ENCODE measurements around the gene MIA2.

MIA2 gene

DNA sequence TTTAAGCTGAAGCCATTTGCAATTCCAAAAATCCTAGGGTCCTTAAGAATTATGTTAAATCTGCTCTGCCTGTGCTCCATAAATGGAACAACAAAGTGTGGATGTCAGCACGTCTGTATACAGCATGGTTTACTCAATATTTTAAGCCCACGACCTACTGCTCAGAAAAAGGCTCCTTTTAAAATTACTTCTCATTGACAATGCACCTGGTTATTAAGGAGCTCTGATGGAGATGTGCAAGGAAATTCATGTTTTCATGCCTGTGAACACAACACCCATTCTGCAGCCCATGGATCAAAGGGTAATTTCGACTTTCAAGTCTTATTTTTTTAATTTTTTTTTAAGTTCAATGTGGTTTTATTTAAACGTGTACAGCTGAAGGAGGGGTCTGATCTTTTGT, 150.5 kb downstream of the MIA2 start:
- DNase-seq (ENCODE audit: low spot score) = no peak

DNA sequence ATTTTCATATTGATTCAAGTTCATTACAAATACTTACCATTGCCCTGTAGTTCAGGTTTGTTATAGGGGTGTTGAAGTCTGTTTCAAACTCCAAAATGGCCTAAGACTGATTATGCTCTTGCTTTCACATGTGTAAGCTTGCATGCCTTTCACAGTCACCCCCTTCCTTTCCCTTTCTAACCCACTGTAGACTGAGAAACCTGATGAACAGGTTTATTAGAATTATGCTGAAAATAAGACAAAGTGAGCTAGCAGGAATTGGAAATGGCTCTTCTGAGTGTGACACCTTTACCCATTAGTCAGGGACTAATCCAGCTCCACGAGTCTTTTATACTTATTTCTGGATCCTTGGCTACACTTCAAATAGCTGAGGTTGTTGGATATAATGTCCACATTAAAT, 159.6 kb downstream of the MIA2 start:
- DNase-seq (ENCODE audit: low spot score) = no peak

DNA sequence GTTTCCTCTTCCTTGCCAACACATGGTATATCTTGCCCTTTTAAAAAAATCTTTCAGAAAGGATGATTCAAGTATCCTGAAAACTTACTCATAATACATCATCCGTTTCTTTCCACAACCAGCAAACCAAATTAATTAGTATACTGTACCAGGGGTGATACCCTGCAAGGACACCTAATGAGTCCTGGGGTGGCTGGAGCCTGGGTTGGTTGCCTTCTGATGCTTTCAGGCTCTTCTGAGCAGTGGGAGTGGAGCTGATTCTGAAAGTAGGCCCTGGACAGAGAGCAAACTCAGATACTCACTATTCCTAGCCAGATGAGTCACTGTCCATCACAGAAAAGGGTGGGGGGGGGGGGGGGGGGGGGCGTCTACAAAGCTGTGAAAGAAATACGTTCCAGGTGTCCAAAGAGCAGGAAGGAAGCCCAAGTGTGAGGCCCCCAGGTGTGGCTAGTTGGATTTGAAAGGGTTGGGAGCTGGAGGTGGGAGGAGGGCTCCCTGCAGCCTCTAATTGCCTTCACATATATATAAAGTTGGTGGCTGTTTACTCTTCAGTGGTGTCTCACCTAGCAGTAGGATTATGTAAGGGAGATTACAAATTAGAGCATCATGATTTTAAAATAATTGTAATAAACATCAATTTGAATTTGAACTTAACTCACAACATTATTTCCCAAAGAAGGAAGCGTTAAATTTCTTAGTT, 162.0 kb downstream of the MIA2 start:
- DNase-seq (ENCODE audit: low spot score) = peak; percentile 40

DNA sequence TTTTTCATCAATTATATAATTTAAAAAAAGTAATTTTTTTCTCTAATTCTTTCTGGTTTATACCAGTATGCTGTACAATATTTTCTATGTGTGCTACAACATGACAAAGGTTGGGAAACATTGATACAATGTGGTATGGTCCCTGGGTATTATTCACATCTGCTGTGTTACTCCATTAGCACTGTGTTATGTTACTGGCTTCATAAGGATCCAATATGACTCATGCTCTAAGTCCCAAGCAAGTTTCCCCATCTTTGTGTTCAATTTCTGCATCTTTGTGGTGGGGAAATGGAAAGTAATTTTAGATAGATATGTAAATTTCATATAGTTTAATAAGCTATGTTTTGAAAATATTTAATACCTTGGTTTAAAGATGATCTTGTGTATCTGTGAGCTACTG, 162.7 kb downstream of the MIA2 start:
- DNase-seq (ENCODE audit: low spot score) = peak; percentile 35

DNA sequence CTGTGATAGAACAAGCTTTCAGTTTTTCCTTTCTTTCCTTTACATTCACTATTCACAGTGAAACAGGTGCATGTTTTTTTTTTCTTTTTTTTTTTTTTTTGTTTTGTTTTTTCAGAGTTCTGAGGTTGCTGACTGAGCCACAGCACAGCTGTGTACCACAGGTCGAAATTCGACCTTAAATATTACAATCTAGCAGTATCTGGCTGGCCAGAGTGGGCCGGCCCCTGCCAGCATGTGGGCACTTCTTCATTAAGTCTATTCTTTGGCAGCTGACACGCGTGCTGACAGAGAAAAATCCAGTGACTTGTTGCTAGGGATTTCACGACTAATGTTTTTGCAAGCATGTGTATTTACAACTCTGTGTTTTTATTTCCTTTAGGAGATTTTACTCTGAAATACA, 164.7 kb downstream of the MIA2 start:
- DNase-seq (ENCODE audit: low spot score) = no peak

DNA sequence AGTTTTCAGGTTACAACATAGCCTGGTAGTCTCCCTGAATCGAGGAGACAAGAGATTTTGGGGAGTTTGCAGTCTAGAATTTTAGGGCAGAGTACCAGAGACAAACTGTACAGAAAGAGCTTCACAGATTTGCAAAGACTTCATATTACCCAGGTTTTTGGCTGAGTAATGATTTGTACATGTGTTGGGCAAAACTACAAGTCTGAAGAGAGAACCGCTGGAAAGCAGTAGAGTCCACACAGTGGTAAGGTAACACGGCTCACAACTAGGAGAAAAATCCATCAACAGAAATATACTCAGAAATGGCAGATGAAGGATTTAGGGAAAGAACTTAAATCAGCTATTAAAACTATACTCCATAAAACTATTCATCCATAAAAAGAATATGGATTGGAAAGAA, 172.8 kb downstream of the MIA2 start:
- DNase-seq (ENCODE audit: low spot score) = peak; percentile 35

DNA sequence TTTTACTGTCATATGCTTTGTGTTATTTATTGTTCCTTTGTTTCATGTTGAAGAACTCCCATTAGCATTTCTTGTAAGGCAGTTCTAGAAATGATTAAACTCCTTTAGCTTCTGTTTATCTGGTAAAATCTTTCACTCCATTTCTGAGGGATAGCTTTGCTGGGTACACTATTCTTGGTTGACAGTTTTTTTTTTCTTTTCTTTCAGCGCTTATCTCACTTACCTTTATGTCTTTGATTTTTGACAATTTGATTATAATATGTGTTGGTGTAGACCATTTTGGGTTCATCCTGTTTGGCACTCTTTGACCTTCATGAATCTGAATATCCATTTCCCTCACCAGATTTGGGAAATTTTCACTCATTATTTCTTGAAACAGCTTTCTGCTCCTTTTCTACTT, 182.4 kb downstream of the MIA2 start:
- DNase-seq (ENCODE audit: low spot score) = no peak

DNA sequence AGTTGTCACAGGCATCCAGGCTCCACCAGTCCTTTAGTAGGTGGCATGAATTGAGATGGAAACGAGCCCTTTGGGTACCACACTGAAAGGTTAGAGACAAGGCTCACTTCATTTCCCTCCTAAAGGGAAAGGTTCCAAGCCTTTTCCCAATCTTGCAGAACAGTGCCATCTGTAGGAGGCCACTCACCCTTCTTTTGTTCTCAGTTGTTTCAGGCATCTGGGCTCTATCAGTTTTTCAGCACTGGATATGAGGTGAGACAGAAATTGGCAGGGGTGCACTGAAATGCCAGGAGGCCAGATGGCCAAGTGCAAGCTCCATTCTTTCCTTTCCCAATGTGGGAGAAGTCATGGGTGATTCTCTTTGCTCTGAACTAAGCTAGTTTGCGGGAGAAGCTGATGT, 183.3 kb downstream of the MIA2 start:
- DNase-seq (ENCODE audit: low spot score) = no peak

DNA sequence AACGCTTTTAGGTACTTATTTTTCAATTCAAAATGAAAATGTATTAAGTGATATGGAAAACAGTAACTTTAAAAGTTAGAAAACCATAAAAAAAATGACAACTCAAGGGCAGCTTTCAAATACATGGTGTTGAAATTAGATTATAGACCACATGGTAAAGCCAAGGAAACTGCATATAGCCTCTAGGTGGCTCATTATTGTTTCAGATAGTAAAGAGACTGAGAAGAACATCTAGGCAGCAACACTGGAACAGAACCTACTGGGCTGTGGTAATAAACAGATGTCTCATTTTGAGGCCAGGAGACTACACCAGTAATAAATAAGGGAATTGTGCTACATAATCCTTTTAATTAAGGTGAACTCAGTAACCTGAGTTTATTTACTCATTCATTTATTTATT, 185.6 kb downstream of the MIA2 start:
- DNase-seq (ENCODE audit: low spot score) = no peak

DNA sequence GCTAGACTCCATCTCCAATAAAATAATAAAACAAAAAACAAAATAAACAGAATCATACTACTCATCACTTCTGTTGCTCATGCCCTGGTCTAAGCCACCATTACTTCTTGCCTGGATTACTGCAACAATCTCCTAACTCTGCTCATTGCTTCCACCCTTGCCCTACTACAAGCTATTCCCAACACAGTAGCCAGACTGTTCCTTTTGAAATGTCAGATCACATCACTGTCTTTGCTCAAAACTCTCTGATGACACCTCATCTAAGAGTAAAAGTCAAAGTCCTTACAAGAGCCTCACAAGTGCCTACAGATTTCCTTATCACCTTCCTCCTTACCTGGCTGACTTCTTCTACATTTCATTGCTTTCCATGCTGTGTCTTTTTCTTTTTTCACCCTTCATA, 188.5 kb downstream of the MIA2 start:
- no peak for DNase-seq (ENCODE audit: low spot score)

DNA sequence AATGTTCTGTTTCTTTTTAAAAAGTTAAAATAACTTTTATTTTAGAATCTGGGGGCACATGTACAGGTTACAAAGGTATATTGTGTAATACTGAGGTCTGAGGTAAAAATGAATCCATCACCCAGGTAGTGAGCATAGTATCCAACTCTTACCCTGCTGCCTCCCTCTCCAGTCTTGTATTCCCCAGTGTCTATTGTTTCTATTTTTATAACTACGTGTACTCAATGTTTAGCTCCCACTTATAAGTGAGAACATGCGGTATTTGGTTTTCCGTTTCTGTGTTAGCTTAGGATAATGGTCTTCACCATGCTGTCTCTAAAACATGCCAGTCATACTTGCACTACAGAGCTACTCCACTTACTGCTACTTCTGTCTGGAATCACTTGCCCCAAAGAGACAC, 190.1 kb downstream of the MIA2 start:
- DNase-seq (ENCODE audit: low spot score) = no peak

DNA sequence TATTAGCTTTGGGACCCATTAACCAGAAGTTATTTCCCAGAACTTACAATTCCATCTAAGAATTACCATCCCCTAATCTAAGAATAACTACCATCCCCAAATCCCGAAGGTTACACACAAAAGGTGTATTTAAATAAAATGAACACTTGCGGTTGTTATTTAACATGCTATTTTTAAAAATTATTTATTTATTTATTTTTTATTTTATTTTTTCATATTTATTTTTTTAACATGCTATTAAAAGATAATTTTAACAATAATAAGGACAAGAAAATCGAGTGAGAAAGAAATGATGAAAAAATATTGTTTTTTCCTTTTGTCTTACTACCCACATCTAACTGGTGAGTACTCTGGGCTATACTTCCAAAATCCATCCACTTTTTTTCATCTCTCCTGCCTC, 192.2 kb downstream of the MIA2 start:
- DNase-seq (ENCODE audit: low spot score) = no peak

DNA sequence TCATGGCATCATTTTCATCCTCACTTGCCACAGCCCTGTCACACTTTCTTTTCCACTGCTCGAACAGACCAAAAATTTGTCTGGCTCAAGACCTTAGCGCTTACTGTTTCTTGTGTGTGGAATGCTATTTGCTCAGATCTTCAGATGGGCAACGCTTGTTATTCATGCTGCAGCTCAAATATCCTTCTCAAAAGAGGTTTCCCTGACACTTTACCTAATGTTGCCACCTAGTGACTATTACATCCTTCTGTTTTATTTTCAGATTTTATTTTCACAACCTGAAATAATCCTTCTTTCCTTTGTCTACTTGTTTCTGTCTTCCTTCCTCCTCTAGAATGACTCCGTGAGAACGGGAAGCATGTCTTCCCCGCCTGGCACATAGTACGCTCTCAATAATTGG, 192.9 kb downstream of the MIA2 start:
- peak; percentile 48 for DNase-seq (ENCODE audit: low spot score)

DNA sequence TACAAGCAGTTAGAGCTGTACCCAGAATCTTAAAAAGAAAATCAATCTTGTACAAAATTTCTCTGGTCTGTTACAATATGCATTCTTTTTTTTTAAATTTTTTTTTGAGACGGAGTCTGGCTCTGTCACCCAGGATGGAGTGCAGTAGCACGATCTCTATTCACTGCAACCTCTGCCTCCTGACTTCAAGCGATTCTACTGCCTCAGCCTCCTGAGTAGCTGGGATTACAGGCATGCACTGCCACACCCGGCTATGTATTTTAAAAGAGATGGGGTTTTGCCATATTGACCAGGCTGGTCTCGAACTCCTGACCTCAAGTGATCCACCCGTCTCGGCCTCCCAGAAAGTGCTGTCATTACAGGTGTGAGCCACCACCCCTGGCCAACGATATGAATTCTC, 194.4 kb downstream of the MIA2 start:
- DNase-seq (ENCODE audit: low spot score) = no peak

DNA sequence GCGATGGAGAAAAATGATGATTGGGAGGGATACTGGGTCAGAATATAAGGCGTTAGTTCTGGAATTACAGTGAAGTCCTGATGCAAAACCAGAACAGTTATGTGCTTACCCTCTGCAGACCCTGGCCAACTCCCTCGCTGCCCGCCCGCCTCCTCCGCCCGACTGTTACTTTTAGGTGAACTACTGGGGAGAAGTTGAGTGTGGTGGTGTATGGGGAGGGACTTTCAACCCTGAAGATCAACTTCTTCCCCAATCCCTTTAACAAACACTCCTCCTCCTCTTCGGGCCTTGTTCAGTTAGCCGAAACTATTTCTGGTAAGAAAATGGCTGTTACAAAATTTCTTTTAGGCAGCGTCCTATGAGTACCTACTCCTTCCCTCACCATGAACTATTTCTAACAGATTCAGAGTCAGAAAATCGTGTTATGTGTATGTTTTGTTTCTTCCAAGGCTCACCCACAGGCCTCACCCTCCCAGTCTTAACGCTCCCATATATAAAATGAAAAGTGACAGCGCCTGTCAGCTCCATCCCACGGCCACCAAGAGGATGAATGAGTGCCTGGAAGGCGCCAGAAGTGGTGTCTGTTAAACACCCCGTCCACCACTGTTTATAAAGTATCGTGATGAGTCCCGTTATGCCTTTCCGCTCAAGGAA, 197.2 kb downstream of the MIA2 start:
- peak; percentile 16 for DNase-seq (ENCODE audit: low spot score)

DNA sequence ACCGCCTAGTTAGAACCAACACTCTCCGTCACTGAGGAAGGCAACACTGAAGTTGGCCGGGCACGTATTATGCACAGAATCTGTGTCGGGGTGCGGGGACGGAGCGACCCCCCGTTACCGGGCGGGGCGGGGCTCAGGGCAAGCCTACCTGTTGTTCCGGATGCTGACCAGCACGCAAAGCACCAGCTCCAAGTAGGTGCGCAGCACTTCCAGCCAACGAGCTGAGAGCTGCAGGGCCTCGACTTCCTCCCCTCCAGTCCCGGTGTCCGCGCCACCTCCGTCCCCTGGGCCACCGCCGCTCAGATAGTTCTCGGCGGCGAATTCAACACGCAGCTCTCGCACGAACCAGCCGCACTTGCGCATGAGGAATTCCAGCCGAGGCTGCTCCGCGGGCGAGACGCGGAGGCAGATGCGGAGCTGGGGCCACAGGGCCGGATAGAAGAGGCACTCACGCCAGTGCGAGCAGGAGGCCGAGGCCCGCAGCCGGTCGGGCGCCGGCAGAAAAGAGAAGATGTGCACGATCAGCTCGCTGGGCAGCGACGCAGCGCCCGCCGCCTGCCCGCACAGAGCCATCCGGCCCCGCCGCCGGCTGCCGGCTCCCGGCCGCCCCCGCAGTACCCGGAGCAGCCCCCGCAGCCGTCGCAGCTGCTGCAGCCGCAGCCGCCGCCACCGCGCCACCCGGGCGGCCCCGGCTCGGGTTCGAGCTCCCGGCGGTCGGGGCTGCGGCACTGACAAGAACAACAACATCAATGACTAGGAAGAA, 197.9 kb downstream of the MIA2 start:
- DNase-seq (ENCODE audit: low spot score) = peak; percentile 26

DNA sequence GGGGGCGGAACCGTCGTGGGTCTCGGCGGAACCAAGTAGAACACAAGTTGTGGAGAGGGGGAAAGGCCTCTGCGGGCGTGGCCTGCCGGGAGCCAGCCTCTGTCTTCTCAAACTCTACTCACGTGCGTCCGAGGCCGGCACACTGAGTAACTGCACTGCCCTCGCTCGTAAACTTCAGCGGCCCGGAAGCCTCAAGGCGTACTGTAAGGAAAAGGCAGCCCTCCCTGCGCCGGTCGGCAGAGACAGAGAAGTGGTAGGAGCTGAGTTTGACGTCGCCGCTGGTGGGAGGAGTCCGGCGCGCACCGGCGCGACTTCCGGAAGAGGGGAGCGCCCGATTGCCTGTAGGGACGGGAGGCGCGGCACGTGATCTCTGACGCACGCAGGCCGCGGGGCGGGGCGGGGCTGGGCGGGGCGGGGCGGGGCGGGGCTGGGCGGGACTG, 198.5 kb downstream of the MIA2 start, which contains the start of gene FBXO33:
Gene FBXO33 (minus strand): TSS at position 255 of the 440 bp plus-strand sequence. CDS start 271 bp downstream, outside the sequence.
- DNase-seq (ENCODE audit: low spot score) = peak; percentile 97

DNA sequence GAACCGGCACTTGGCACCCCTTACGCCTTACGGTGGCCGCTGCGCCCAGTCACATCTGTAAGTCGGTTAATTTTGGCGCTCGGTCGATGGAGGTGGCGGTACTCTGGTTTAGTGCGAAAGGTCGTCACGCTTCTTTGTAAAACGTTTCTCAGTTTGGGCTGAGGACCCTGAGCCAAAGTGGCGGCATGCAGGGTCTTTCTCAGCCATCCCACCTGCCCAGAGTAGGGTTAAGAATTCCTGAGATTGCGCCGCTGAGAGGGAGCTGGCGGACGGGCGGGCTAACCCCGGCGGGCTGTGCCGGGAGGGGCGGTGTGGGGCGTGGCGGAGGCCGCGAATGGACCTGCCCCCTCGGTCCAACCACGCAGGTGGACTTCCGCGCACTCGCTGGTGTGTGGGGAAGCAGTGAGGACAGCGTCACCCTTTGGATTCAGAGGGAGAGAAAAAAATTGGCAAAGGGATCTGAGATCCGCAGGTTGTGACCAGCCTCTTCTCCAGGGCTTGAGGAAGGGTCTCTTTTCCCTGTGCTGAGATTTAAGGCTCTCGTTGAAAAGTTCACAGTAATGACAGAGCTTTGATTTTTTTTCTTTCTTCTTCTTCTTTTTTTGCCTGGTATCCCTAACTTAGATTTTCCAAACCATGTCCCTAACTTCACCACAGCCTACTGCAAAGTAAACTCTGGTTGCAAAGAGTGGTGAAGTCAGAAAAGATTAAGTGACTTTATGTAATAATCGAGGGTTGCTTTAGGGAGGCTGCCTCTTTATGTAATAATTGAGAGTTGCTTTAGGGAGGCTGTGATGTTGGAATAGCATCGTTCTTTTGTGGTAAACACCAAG, 199.1 kb downstream of the MIA2 start:
- peak; percentile 61 for DNase-seq (ENCODE audit: low spot score)

DNA sequence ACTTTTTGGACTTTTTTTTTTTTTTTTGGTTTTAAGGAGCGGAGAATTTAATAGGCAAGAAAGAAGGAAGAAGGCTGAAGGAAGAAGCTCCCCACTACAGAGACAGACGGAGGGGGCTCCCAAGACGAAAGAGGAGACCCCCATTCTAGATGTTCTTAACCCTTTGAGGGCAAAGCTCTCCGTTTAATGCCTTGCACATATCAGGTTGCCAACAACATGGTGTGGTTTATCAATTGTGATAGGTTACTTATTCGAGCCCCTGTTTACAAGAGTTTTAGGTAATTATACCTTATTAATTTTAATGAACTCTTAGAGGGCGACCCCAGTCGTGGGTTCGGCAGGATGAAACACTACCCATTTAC, 199.7 kb downstream of the MIA2 start:
- DNase-seq (ENCODE audit: low spot score) = no peak

DNA sequence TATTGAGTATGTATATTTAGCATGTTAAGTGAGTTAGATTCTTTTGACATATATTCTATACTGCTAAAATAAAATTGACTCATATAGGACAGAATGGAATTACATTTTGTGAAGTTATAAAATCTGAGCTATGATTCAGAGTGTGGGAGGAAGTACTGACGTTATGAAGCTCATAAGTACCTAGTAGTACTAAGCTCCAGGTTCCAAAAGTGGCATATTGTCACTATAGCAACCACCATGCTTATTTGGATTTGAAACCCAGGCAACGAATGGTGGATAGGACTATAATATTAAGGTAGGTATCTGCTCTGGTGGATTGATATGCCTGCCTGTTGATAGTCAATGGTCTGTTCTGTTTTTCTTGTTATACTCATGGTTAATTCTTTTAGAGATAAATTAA, 200.7 kb downstream of the MIA2 start:
- no peak for DNase-seq (ENCODE audit: low spot score)

DNA sequence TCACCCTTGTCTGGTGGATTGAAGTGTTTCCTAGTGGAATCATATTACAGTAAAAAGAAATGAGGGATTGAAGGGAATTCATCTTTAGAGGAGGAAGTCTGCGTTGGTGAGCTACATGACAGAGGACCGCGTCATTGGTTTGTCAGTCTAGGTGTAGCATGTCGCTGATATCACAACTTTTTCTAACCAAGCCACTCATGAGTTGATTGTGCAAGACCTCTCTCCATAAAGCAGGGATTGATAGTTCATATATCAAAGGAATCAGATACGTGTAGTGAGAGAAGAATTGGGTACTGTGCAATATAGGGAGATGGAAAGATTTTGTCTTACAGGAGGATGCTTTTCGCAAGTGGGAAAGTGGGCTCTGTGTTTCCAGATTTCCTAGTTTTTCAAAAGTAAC, 201.5 kb downstream of the MIA2 start:
- no peak for DNase-seq (ENCODE audit: low spot score)

All from AG08395 (cell line).